ENCODE data around the gene MYL12B.
"Not testable (repeated sequence)": the region's sequence is repeated elsewhere in the genome, so short reads cannot be mapped to it uniquely, and the experiment has no call there.

Gene MYL12B

DNA sequence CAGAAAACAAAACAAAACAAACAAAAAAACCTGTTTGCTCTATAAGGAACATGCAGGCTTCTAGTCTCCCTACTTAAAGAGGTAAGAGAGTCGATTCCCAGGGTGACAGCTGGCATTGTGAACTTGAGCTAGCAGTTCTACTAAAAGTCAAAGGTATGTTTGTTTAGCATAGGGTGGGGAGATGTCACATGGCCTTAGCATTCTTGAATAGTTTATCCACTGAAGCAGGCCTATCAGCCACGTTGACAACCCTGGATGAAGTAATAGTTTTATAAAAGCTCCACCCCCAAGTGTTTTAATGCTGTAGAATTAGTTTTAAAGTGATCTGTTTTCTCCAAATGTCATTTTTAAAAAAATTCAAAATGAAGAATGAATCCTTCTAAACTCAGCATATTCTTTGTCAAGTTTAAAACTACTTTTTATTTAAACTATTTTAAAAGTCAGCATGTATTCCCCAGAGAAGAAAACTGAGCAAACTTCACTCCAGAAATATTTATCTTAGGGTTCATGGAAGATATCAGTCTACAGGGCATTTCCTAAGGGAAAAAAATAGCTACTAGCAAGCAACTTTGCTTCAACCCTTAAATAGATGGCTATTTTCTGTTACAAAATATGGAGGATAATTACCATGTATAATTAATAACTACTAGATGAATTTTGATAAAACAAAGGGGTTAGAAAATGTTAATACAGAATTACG is 43.8 kb upstream of the MYL12B start:
- TF ChIP-seq, protein P1, sequence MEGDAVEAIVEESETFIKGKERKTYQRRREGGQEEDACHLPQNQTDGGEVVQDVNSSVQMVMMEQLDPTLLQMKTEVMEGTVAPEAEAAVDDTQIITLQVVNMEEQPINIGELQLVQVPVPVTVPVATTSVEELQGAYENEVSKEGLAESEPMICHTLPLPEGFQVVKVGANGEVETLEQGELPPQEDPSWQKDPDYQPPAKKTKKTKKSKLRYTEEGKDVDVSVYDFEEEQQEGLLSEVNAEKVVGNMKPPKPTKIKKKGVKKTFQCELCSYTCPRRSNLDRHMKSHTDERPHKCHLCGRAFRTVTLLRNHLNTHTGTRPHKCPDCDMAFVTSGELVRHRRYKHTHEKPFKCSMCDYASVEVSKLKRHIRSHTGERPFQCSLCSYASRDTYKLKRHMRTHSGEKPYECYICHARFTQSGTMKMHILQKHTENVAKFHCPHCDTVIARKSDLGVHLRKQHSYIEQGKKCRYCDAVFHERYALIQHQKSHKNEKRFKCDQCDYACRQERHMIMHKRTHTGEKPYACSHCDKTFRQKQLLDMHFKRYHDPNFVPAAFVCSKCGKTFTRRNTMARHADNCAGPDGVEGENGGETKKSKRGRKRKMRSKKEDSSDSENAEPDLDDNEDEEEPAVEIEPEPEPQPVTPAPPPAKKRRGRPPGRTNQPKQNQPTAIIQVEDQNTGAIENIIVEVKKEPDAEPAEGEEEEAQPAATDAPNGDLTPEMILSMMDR (IDR thresholded peaks at IDR 0.05; ENCODE audit: low read depth, low read length, missing control alignments), result no peak
- in situ Hi-C loops (cut with HindIII; ENCODE audit: low sequenced_read_pairs), result no loop called here
- H3K4me3 ChIP-seq (ENCODE audit: low read depth, low read length), result no peak overlapping the region
- DNase-seq (ENCODE audit: low read depth), result no peak

DNA sequence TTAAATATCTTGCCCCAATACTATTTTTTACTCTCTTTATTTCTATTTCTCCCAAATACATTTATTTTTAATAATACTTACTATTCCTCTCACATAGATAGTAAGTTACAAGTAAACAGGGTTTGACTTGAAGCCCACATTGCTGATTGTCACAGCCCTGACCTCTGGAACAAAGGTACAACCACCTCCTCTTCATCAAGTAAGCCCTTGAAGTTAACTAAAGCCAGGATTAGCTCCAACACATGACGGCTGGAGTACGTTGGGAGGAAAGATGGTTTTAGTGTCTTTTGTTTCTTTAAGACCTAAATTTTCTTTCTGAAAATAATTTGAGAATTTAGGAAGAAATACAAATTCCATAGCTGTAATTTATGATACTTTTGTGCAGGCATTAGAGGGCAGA is 43.1 kb upstream of the MYL12B start:
- in situ Hi-C loops (cut with HindIII; ENCODE audit: low sequenced_read_pairs), result no loop called here
- H3K4me3 ChIP-seq (ENCODE audit: low read depth, low read length), result no peak overlapping the region
- TF ChIP-seq, protein P1 (IDR thresholded peaks at IDR 0.05; ENCODE audit: low read depth, low read length, missing control alignments), result no peak
- no peak for DNase-seq (ENCODE audit: low read depth)

DNA sequence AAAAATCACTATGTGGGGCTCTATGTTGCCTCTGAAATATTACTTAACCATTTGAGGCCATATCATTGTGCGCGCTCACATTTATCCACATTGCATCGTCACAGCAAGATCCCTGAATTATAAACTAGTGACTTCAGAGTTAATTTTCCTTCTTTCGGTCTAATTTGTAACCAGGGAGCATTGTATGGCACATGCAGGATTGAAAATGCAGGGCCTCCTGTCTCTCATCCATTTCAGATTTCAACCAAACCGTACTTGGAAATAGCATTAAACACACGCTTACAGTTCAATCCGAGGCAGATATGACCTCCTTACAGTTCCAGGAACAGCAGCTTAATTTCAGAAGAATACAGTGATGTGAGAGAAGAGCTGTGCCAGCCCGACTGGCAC is 42.7 kb upstream of the MYL12B start:
- DNase-seq (ENCODE audit: low read depth), result no peak
- TF ChIP-seq, protein P1 (IDR thresholded peaks at IDR 0.05; ENCODE audit: low read depth, low read length, missing control alignments), result no peak
- in situ Hi-C loops (cut with HindIII; ENCODE audit: low sequenced_read_pairs), result no loop called here
- no peak overlapping the region for H3K4me3 ChIP-seq (ENCODE audit: low read depth, low read length)

DNA sequence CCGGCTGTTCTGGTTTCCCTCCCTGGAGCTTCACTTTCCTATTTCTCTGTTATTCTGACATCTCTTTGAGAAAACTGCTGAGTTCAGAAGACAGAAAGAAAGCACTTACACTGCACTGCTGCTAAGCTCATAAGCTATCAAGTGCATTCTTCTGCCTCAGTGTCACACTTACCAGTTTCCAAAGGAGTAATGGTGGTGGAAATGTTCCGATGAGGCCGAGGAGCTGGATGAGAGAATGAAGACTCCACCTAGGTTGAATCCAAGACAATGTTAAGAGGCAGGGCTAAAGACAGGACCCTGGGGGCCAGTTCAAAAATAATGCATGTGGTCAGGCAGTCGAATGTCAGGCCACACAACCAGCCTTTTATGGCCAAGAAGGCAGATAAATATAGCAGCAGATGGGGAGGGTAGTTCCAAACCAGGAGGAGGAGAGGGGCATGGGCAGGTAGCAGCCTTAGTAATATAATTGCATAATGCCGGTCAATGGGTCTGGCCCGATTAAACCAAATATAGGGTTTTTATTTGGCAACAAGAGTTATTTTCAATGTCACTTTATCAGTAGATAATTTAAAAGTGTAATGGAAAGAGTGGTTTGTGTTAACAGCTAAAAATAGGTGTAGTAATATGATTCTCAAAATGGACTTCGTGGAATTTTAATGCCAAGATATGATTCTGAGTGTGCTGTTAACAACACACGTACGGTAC is 42.1 kb upstream of the MYL12B start, which contains the start of gene MYOM1:
Gene MYOM1, minus strand, starts transcription at position 338 of the 705 bp plus-strand sequence. CDS start 4,745 bp downstream, outside the sequence.
- no peak within 1 kb of the TSS for H3K4me3 ChIP-seq (ENCODE audit: low read depth, low read length)
- no peak for DNase-seq (ENCODE audit: low read depth)
- TF ChIP-seq, protein P1 (IDR thresholded peaks at IDR 0.05; ENCODE audit: low read depth, low read length, missing control alignments), result no peak
- in situ Hi-C loops (cut with HindIII; ENCODE audit: low sequenced_read_pairs), result no loop called here

DNA sequence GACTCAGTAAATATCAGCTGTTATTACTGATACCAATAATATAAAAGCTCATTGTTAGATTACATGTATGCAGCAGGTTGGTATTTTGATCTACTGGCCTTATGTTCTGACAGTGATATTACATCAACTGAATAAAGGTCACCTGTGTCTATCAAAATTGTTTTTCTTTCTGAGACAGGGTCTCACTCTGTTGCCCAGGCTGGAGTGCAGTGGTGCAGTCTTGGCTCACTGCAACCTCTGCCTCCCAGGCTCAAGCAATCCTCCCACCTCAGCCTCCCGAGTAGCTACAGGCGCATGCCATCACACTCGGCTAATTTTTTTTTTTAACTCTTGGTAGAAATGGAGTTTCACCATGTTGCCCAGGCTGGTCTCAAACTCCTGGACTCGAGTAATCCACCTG is 41.1 kb upstream of the MYL12B start:
- in situ Hi-C loops (cut with HindIII; ENCODE audit: low sequenced_read_pairs), result not testable (repeated sequence)

DNA sequence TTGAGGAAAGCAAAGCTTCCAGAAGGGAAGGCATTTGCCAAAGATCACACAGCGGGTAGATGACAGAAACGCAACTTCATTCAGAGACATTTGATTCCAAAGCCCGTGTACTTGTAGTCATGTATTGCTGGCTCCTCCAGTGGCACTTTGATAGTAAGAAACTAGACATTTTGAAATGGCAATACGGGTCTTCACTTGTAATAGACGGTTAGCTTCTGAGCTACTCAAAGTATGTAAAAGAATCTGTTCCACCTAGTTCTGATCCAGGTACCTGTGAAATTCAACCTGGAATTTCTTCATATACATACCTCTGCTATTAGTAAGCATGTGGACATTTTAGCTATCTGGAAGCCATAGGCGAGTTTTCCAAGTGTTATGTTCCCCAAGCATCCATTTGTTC is 40.4 kb upstream of the MYL12B start:
- no peak for DNase-seq (ENCODE audit: low read depth)
- in situ Hi-C loops (cut with HindIII; ENCODE audit: low sequenced_read_pairs), result no loop called here
- TF ChIP-seq, protein P1 (IDR thresholded peaks at IDR 0.05; ENCODE audit: low read depth, low read length, missing control alignments), result no peak
- H3K4me3 ChIP-seq (ENCODE audit: low read depth, low read length), result no peak overlapping the region

More for the DNA sequence above, 41.1 kb upstream of the MYL12B start:
- not testable (repeated sequence) for DNase-seq (ENCODE audit: low read depth); H3K4me3 ChIP-seq (ENCODE audit: low read depth, low read length)

DNA sequence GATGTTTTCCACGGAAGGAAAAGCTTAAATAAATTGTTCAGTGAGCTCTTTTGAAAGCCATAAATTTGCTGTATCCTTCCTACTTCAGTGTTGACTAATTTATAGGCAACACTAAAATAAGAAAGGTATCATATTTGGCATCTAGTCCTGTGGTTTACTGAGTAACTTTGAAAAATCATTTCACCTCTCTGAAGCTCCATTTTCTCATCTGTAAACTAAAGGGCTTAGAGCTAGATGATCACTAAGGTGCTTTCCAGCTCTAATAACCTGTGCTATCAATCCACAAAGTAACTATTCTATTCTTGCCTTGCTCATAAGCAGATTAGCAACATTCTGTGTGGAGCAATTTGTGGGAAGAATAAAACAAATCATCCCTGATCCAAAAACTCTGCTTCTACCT is 38.6 kb upstream of the MYL12B start:
- TF ChIP-seq, protein P1 (IDR thresholded peaks at IDR 0.05; ENCODE audit: low read depth, low read length, missing control alignments), result no peak
- no peak overlapping the region for H3K4me3 ChIP-seq (ENCODE audit: low read depth, low read length)
- DNase-seq (ENCODE audit: low read depth), result no peak
- in situ Hi-C loops (cut with HindIII; ENCODE audit: low sequenced_read_pairs), result no loop called here
